A549 (cell line): ENCODE data around the gene RASA3. TPM values are rescaled to one million over a fixed set of nuclear protein-coding genes. Genes with fewer than 3 reads are reported as not detected.

Source experiments
- ATAC-seq, 2 experiments: fragments of 200-7000 bp in 1 of 2; fragments of >200 bp in 1 of 2; cut with Nextera tagmentation in 1 of 2; cut with Tn5 transposase in 1 of 2; 3 replicates each; pipeline versions ENCODE4 v1.8.0 to v1.9.1; 2018 to 2020; ENCODE audit warnings: mild to moderate bottlenecking in 1 of 2, moderate library complexity in 1 of 2
- CTCF ChIA-PET: fragments of 300-600 bp; sonication (Branson Sonifier 250); formaldehyde crosslinking; extraction: SDS; loops from one replicate; lab custom pipeline; 2021; ENCODE audit warnings: antibody characterized with exemption, inconsistent platforms; lab: Yijun Ruan, JAX
- POLR2A ChIA-PET: fragments of 350-600 bp; formaldehyde crosslinking; extraction: SDS; loops from one replicate; lab custom pipeline; 2021; ENCODE audit warnings: antibody characterized with exemption, inconsistent platforms; lab: Yijun Ruan, JAX
- DNase-seq, 2 experiments: peaks; one replicate each; pipeline versions ENCODE4 v3.0.0 to v3.0.0-alpha.2; 2011 to 2016; ENCODE audit warnings: low read depth in 1 of 2, low spot score in 1 of 2
- FAIRE-seq: peaks from 2 replicates; lab custom pipeline; 2011; peaks lifted over from hg19 to GRCh38; lab: Jason Lieb, UNC
- H3K27ac ChIP-seq, 2 experiments: fragments of >200 bp; sonication (Bioruptor Twin); formaldehyde crosslinking; 3 replicates each; pipeline ENCODE4 v1.5.1; 2016 to 2017
- H3K4me1 ChIP-seq: fragments of >200 bp; sonication (Bioruptor Twin); formaldehyde crosslinking; 3 replicates; pipeline ENCODE4 v1.6.1; 2016
- H3K4me2 ChIP-seq: fragments of >200 bp; sonication (Bioruptor Twin); formaldehyde crosslinking; 3 replicates; pipeline ENCODE4 v1.6.1; 2016
- H3K4me3 ChIP-seq: fragments of >200 bp; sonication (Bioruptor Twin); formaldehyde crosslinking; 3 replicates; pipeline ENCODE4 v1.5.1; 2016
- H3K9me3 ChIP-seq: fragments of >200 bp; sonication (Bioruptor Twin); formaldehyde crosslinking; 3 replicates; pipeline ENCODE4 v1.6.1; 2016
- BCL3 ChIP-seq: fragments of >200 bp; sonication (Bioruptor Twin); formaldehyde crosslinking; IDR thresholded peaks from 3 replicates; pipeline ENCODE4 v1.6.1; 2016
- BHLHE40 ChIP-seq: IDR thresholded peaks from 2 replicates; pipeline ENCODE4 v1.6.1; 2012; ENCODE audit warnings: low read depth, low read length, inconsistent platforms
- CBX2 ChIP-seq: fragments of 200-600 bp; sonication (generic); IDR thresholded peaks from 2 replicates; pipeline ENCODE4 v1.6.1; 2016; ENCODE audit warnings: low read depth, mild to moderate bottlenecking, borderline replicate concordance
- CHD4 ChIP-seq: fragments of 200-600 bp; sonication (generic); IDR thresholded peaks from 2 replicates; pipeline ENCODE4 v1.6.1; 2016; ENCODE audit warnings: antibody characterized with exemption, mild to moderate bottlenecking, borderline replicate concordance
- CTCF ChIP-seq: fragments of >200 bp; sonication (Bioruptor Twin); formaldehyde crosslinking; IDR thresholded peaks from 3 replicates; pipeline ENCODE4 v1.5.1; 2016
- ESRRA ChIP-seq: fragments of 150-350 bp; IDR thresholded peaks from 2 replicates; pipeline ENCODE4 v1.6.1; 2014; ENCODE audit warnings: mild to moderate bottlenecking, low read length, borderline replicate concordance
- FOSB ChIP-seq: fragments of 250-450 bp; sonication (Bioruptor Pico); IDR thresholded peaks from 2 replicates; pipeline ENCODE4 v1.5.0; 2020; ENCODE audit warnings: mild to moderate bottlenecking, moderate library complexity
- FOXS1 ChIP-seq: fragments of 250-450 bp; sonication (Bioruptor Pico); IDR thresholded peaks from 2 replicates; pipeline ENCODE4 v1.5.0; 2020; ENCODE audit warnings: mild to moderate bottlenecking, moderate library complexity
- HES2 ChIP-seq: fragments of >200 bp; sonication (Bioruptor Twin); formaldehyde crosslinking; IDR thresholded peaks from 2 replicates; pipeline ENCODE4 v1.6.1; 2016
- HMGXB4 ChIP-seq: fragments of 250-450 bp; sonication (Bioruptor Pico); IDR thresholded peaks from 2 replicates; pipeline ENCODE4 v1.5.0; 2021; ENCODE audit warnings: mild to moderate bottlenecking, moderate library complexity, borderline replicate concordance
- JUNB ChIP-seq: fragments of >200 bp; sonication (Bioruptor Twin); formaldehyde crosslinking; IDR thresholded peaks from 2 replicates; pipeline ENCODE4 v1.6.1; 2016
- KDM1A ChIP-seq: fragments of 200-600 bp; sonication (generic); IDR thresholded peaks from 2 replicates; pipeline ENCODE4 v1.6.1; 2016; ENCODE audit warnings: low read depth, mild to moderate bottlenecking
- KDM5A ChIP-seq: fragments of 200-600 bp; sonication (generic); IDR thresholded peaks from 2 replicates; pipeline ENCODE4 v1.6.1; 2016; ENCODE audit warnings: antibody characterized with exemption, mild to moderate bottlenecking
- MAFK ChIP-seq: fragments of 450-650 bp; IDR thresholded peaks from 2 replicates; pipeline ENCODE4 v1.6.1; 2014; ENCODE audit not compliant: partially characterized antibody
- MAX ChIP-seq: IDR thresholded peaks from 2 replicates; pipeline ENCODE4 v1.6.1; 2012
- MYC ChIP-seq: IDR thresholded peaks from 2 replicates; pipeline ENCODE4 v1.6.1; 2012; ENCODE audit warnings: mild to moderate bottlenecking, inconsistent platforms, low read length, improper control_type of control experiment, borderline replicate concordance
- NR3C1 ChIP-seq: fragments of >200 bp; sonication (Bioruptor Twin); formaldehyde crosslinking; IDR thresholded peaks from 3 replicates; pipeline ENCODE4 v1.6.1; 2017
- POLR2A ChIP-seq: IDR thresholded peaks from 2 replicates; pipeline ENCODE4 v1.6.1; 2012; ENCODE audit warnings: mild to moderate bottlenecking, low read length
- POLR2AphosphoS2 ChIP-seq: conservative IDR thresholded peaks from 2 replicates; pipeline ENCODE4 v1.6.1; 2012; ENCODE audit warnings: low read length, improper control_type of control experiment, inconsistent platforms
- RAD21 ChIP-seq, 2 experiments: fragments of >200 bp in 1 of 2; sonication (Bioruptor Twin) in 1 of 2; formaldehyde crosslinking in 1 of 2; IDR thresholded peaks in 1 of 2; conservative IDR thresholded peaks in 1 of 2; 2 replicates in 1 of 2; 3 replicates in 1 of 2; pipeline ENCODE4 v1.6.1; 2012 to 2018; ENCODE audit warnings: inconsistent platforms in 1 of 2
- RFX5 ChIP-seq: fragments of 450-650 bp; IDR thresholded peaks from 2 replicates; pipeline ENCODE4 v1.7.1; 2014; ENCODE audit warnings: antibody characterized with exemption, mild to moderate bottlenecking, moderate library complexity
- TFCP2L1 ChIP-seq: fragments of 250-450 bp; sonication (Bioruptor Pico); IDR thresholded peaks from 2 replicates; pipeline ENCODE4 v1.5.0; 2021; ENCODE audit warnings: mild to moderate bottlenecking
- TP53 ChIP-seq: fragments of 250-450 bp; sonication (Bioruptor Pico); IDR thresholded peaks from 2 replicates; pipeline ENCODE4 v1.5.0; 2021; ENCODE audit warnings: mild to moderate bottlenecking, moderate library complexity
- USF2 ChIP-seq: fragments of 450-650 bp; IDR thresholded peaks from 2 replicates; pipeline ENCODE4 v1.6.1; 2014; ENCODE audit warnings: antibody characterized with exemption
- ZC3H11A ChIP-seq: fragments of 450-650 bp; IDR thresholded peaks from 2 replicates; pipeline ENCODE4 v1.6.1; 2014; ENCODE audit warnings: antibody characterized with exemption, mild to moderate bottlenecking
- ZFP36 ChIP-seq: fragments of 450-650 bp; IDR thresholded peaks from 2 replicates; pipeline ENCODE4 v1.6.1; 2014; ENCODE audit warnings: borderline replicate concordance; ENCODE audit not compliant: partially characterized antibody
- ZSCAN20 ChIP-seq: fragments of 250-450 bp; sonication (Bioruptor Pico); IDR thresholded peaks from 2 replicates; pipeline ENCODE4 v1.8.0; 2022; ENCODE audit warnings: mild to moderate bottlenecking, moderate library complexity
- WGBS: methylation state at CpG from one replicate; pipeline ENCODE4 v1.1.6; 2017; ENCODE audit errors: missing lambda C conversion rate; 5-methylcytosine and 5-hydroxymethylcytosine counted together
- polyA plus RNA-seq, 4 experiments: library from polyadenylated mRNA; depleted of rRNA in 3 of 4; stranded (reverse); fragments of >200 nt; fragmentation: RNase III in 1 of 4; extraction: RNeasy Plus Mini Kit Qiagen cat#74134 plus additional on column Dnase treatment in 1 of 4; gene quantifications; 2 replicates in 3 of 4; 3 replicates in 1 of 4; pipeline ENCODE4 v1.2.3, GENCODE V29; 2011 to 2017

Gene RASA3
- polyA plus RNA-seq, 2 of the 4 experiments (the other 2 are of a cell fraction), result 4.3 to 7.6 TPM

- POLR2A ChIA-PET, result no interaction called here
- no peaks in the 10 kb centered on the region for H3K9me3 ChIP-seq
- FAIRE-seq (no peak), ATAC-seq (no peak), DNase-seq (no peak)
- WGBS, result 73% methylated on average over 19 of the region's 21 CpGs
- no peak overlapping the region for H3K27ac ChIP-seq
- no peaks in the 10 kb centered on the region for H3K4me1 ChIP-seq
- no peak for TF ChIP-seq FOSB (CRISPR knock-in tag)
- no peak for TF ChIP-seq CHD4
- no peak for TF ChIP-seq BHLHE40
- no peak for TF ChIP-seq ZFP36
- TF ChIP-seq FOXS1 (CRISPR knock-in tag), result no peak
- no peak for TF ChIP-seq TP53
- no peak for TF ChIP-seq HMGXB4 (CRISPR knock-in tag)
- TF ChIP-seq ZSCAN20 (CRISPR knock-in tag), result no peak
- TF ChIP-seq KDM1A, result no peak
- TF ChIP-seq ZC3H11A, result no peak
- no peak overlapping the region for H3K4me3 ChIP-seq
- H3K4me2 ChIP-seq, result no peak overlapping the region
- CTCF ChIA-PET, result no interaction called here
Observed at GRCh38 chr13:113935001-113935844, 197.2 kb downstream of the RASA3 start.

GRCh38 chr13:113934576-113934975 lies 197.8 kb downstream of the RASA3 start:
- Histone ChIP-seq H3K4me3 (no peak overlapping the region), H3K4me2 (no peak overlapping the region), H3K27ac (no peak overlapping the region), H3K4me1 (no peaks in the 10 kb centered on the region), H3K9me3 (no peaks in the 10 kb centered on the region)
- no peak for ATAC-seq
- no peak for TF ChIP-seq POLR2A
- no peak for TF ChIP-seq JUNB
- TF ChIP-seq CTCF, result no peak
- TF ChIP-seq NR3C1, result no peak
- TF ChIP-seq HES2, result no peak
- no peak for TF ChIP-seq ZFP36
- TF ChIP-seq POLR2AphosphoS2, result no peak
- TF ChIP-seq MAFK, result no peak
- TF ChIP-seq BHLHE40, result no peak
- TF ChIP-seq CBX2, result no peak
- TF ChIP-seq TFCP2L1 (CRISPR knock-in tag), result no peak
- TF ChIP-seq RAD21 (conservative IDR thresholded peaks at IDR 0.05 in 1 of 2, IDR thresholded peaks at IDR 0.05 in 1 of 2), result no peak
- TF ChIP-seq RFX5, result no peak
- no peak for TF ChIP-seq USF2
- TF ChIP-seq BCL3, result no peak
- no peak for TF ChIP-seq MAX
- TF ChIP-seq KDM5A, result no peak
- TF ChIP-seq ESRRA, result no peak
- no peak for TF ChIP-seq MYC
- ChIA-PET CTCF (no interaction called here), POLR2A (no interaction called here)
- no peak for FAIRE-seq
- 45% methylated on average over 7 of the region's 14 CpGs for WGBS
- no peak for DNase-seq
